Gastrocnemius medialis (tissue), 4 donors: ENCODE results near the gene SLC52A1. TPM values are rescaled to one million over a fixed set of nuclear protein-coding genes. Genes with fewer than 3 reads are reported as not detected.

ENCODE experiments used
- ATAC-seq, 2 donors: fragments of 150-250 bp; one replicate each; pipeline ENCODE4 v1.9.1; 2016
- DNase-seq, 2 donors: peaks; one replicate each; pipeline ENCODE4 v3.0.0-alpha.2; 2019
- H3K27ac ChIP-seq, 4 donors: fragments of 200-600 bp; sonication (generic); 1 replicate in 1 of 4; 2 replicates in 3 of 4; pipeline ENCODE4 v1.5.1; 2016 to 2018; ENCODE audit warnings: mild to moderate bottlenecking in 2 of 4, moderate library complexity in 1 of 4
- H3K27me3 ChIP-seq, 3 donors: fragments of 200-600 bp; sonication (generic) in 2 of 3; 1 replicate in 1 of 3; 2 replicates in 2 of 3; pipeline versions ENCODE4 v1.5.1 to v1.6.0; 2016 to 2019; ENCODE audit warnings: mild to moderate bottlenecking in 1 of 3, moderate library complexity in 1 of 3
- H3K36me3 ChIP-seq, 2 donors: fragments of 200-600 bp; sonication (generic) in 1 of 2; one replicate each; pipeline ENCODE4 v1.5.1; 2017 to 2018
- H3K4me1 ChIP-seq, 2 donors: fragments of 200-600 bp; sonication (generic) in 1 of 2; one replicate each; pipeline ENCODE4 v1.5.1; 2016 to 2017; ENCODE audit warnings: mild to moderate bottlenecking in 2 of 2
- H3K4me3 ChIP-seq, 4 donors: fragments of 200-600 bp; sonication (generic) in 3 of 4; 1 replicate in 1 of 4; 2 replicates in 3 of 4; pipeline ENCODE4 v1.5.1; 2016 to 2019; ENCODE audit warnings: mild to moderate bottlenecking in 2 of 4
- H3K9me3 ChIP-seq, 3 donors: fragments of 200-600 bp; sonication (generic) in 2 of 3; 1 replicate in 1 of 3; 2 replicates in 2 of 3; pipeline ENCODE4 v1.5.1; 2016 to 2019
- CTCF ChIP-seq, 5 experiments: fragments of 450-650 bp in 3 of 5; fragments of 200-600 bp in 2 of 5; sonication (generic) in 2 of 5; IDR thresholded peaks in 4 of 5; conservative IDR thresholded peaks in 1 of 5; 1 replicate in 4 of 5; 2 replicates in 1 of 5; pipeline ENCODE4 v1.5.1; 2016 to 2019; ENCODE audit warnings: antibody characterized with exemption in 5 of 5, mild to moderate bottlenecking in 3 of 5, moderate library complexity in 3 of 5
- POLR2A ChIP-seq, 2 donors: fragments of 450-650 bp; IDR thresholded peaks; one replicate each; pipeline ENCODE4 v1.6.1; 2017; ENCODE audit warnings: antibody characterized with exemption in 2 of 2, mild to moderate bottlenecking in 2 of 2, moderate library complexity in 2 of 2
- in situ Hi-C, 4 donors: fragments of 200-750 bp; cut with MboI; loops; one replicate each; pipeline versions ENCODE4 v1.15.0 to v1.8.0; 2017; ENCODE audit warnings: low sequenced_read_pairs in 4 of 4
- intact Hi-C: fragments of 100-400 bp; cut with DNase I; formaldehyde crosslinking; loops from one replicate; pipeline ENCODE4 v1.15.1; 2023; ENCODE audit warnings: low total_unique reads
- total RNA-seq, 4 donors: library from RNA; depleted of rRNA; stranded (reverse); fragments of >200 nt; gene quantifications; one replicate each; pipeline versions ENCODE4 v1.1.0 to v1.2.3, GENCODE V29; 2016

SLC52A1 gene
- total RNA-seq, 4 donors from 2014 or later: not detected

GRCh38 chr17:4986951-4987766 is 48.1 kb downstream of the SLC52A1 start, which contains the start of gene CAMTA2:
Gene CAMTA2, minus strand, starts transcription at chr17:4987675. Its CDS starts 1,453 bp downstream, at chr17:4986222.
- in situ Hi-C loops: loop anchor here (5.0 to 10.0 kb wide), 3 partner anchors 72 to 78 kb away; no protein-coding TSS in a partner anchor
- intact Hi-C loops: loop anchor here (1.0 to 2.0 kb wide), 3 partner anchors 20 to 78 kb away; partner anchors contain the start of genes RNF167, SLC25A11 and SPAG7
- TF ChIP-seq POLR2A (IDR thresholded peaks at IDR 0.05) (peak; percentile 89 to 91), CTCF (IDR thresholded peaks at IDR 0.05 in 4 of 5, conservative IDR thresholded peaks at IDR 0.05 in 1 of 5) (peak; percentile 80 to 96 (median 94))
- DNase-seq (peak; percentile 84 to 90), ATAC-seq (peak; percentile 92)
- peaks cover 0 to 22% of the 10 kb centered on the region in 2 donors for H3K36me3 ChIP-seq
- H3K27me3 ChIP-seq: no peaks in the 10 kb centered on the region
- H3K4me1 ChIP-seq: peaks cover 17 to 20% of the 10 kb centered on the region in 2 donors
- no peaks in the 10 kb centered on the region for H3K9me3 ChIP-seq
- H3K27ac ChIP-seq: peak within 1 kb of the TSS; percentile 88 to 98 (median 96)
- peak within 1 kb of the TSS; percentile 76 to 100 (median 94) for H3K4me3 ChIP-seq

- no peak for DNase-seq
- peak in 1 of 2 donors; percentile 4 for ATAC-seq
- Histone ChIP-seq H3K27me3 (no peaks in the 10 kb centered on the region), H3K36me3 (peaks cover 0 to 30% of the 10 kb centered on the region in 2 donors), H3K4me1 (peaks cover 17 to 20% of the 10 kb centered on the region in 2 donors), H3K9me3 (no peaks in the 10 kb centered on the region), H3K4me3 (peak overlapping the region; percentile 76 to 100 (median 94)), H3K27ac (peak overlapping the region; percentile 88 to 98 (median 96))
- intact Hi-C loops: loop anchor here (2.0 kb wide), 1 partner anchor 46 kb away; the partner anchor contains the start of genes RNF167 and SLC25A11
- TF ChIP-seq CTCF (IDR thresholded peaks at IDR 0.05 in 4 of 5, conservative IDR thresholded peaks at IDR 0.05 in 1 of 5): no peak
- no peak for TF ChIP-seq POLR2A (IDR thresholded peaks at IDR 0.05)
- in situ Hi-C loops: loop anchor here (5.0 to 10.0 kb wide), 3 partner anchors 72 to 78 kb away; no protein-coding TSS in a partner anchor
Observed at GRCh38 chr17:4986403-4986802, 48.8 kb downstream of the SLC52A1 start.

Other genes with a start within 250 kb of the SLC52A1 start
- gene VMO1, start 249.1 kb downstream of the SLC52A1 start, total RNA-seq: 1 to 10 TPM in 3 of 4 donors, not detected in 1; 1.4 to 7.2 (median 3.8) TPM
- gene GLTPD2, start 246.5 kb downstream of the SLC52A1 start, total RNA-seq: under 1 TPM in 1 of 4 donors, not detected in 3; 0.53 TPM
- 100 to 1,000 TPM; 365 to 662 (median 479) TPM for gene PSMB6, start 239.3 kb downstream of the SLC52A1 start, total RNA-seq
- gene PLD2, start 228.3 kb downstream of the SLC52A1 start, total RNA-seq: 1 to 10 TPM; 2.8 to 5.8 (median 4.2) TPM
- 10 to 100 TPM; 11.7 to 20.2 (median 15.3) TPM for gene MINK1, start 202.1 kb downstream of the SLC52A1 start, total RNA-seq
- under 1 TPM in 2 of 4 donors, not detected in 2; 0.10 to 0.33 TPM for gene C17orf107, start 135.9 kb downstream of the SLC52A1 start, total RNA-seq
- gene CHRNE, start 132.3 kb downstream of the SLC52A1 start, total RNA-seq: 1 to 10 TPM in 1 of 4 donors, under 1 TPM in 2, not detected in 1; 0.33 to 1.9 (median 0.52) TPM
- not detected for gene GP1BA, start 103.1 kb downstream of the SLC52A1 start, total RNA-seq
- 100 to 1,000 TPM in 2 of 4 donors, 10 to 100 TPM in 2; 52.6 to 106 (median 81.7) TPM for gene SLC25A11, start 95.4 kb downstream of the SLC52A1 start, total RNA-seq
- gene RNF167, start 95.2 kb downstream of the SLC52A1 start, total RNA-seq: 10 to 100 TPM; 51.2 to 99.5 (median 75.2) TPM
- 100 to 1,000 TPM; 304 to 750 (median 599) TPM for gene PFN1, start 86.9 kb downstream of the SLC52A1 start, total RNA-seq
- 1,000 to 10,000 TPM; 1,434 to 5,473 (median 3,204) TPM for gene ENO3, start 84.3 kb downstream of the SLC52A1 start, total RNA-seq
- gene SPAG7, start 67.6 kb downstream of the SLC52A1 start, total RNA-seq: 100 to 1,000 TPM in 1 of 4 donors, 10 to 100 TPM in 3; 78.6 to 114 (median 91.0) TPM
- gene CAMTA2, start 47.8 kb downstream of the SLC52A1 start, total RNA-seq: 10 to 100 TPM; 19.1 to 46.4 (median 36.4) TPM
- gene INCA1, start 37.9 kb downstream of the SLC52A1 start, total RNA-seq: 1 to 10 TPM; 1.9 to 5.7 (median 4.3) TPM
- gene KIF1C, start 37.5 kb downstream of the SLC52A1 start, total RNA-seq: 100 to 1,000 TPM; 327 to 543 (median 393) TPM
- gene ZFP3, start 43.0 kb upstream of the SLC52A1 start, total RNA-seq: 10 to 100 TPM in 1 of 4 donors, 1 to 10 TPM in 3; 6.1 to 11.4 (median 7.6) TPM
- gene ZNF232, start 76.5 kb upstream of the SLC52A1 start, total RNA-seq: 10 to 100 TPM in 1 of 4 donors, 1 to 10 TPM in 3; 5.8 to 13.5 (median 7.7) TPM
- gene USP6, start 80.6 kb upstream of the SLC52A1 start, total RNA-seq: under 1 TPM; 0.26 to 0.97 (median 0.63) TPM
- gene ZNF594, start 156.4 kb upstream of the SLC52A1 start, total RNA-seq: 1 to 10 TPM; 1.1 to 6.7 (median 2.9) TPM
- gene SCIMP, start 199.4 kb upstream of the SLC52A1 start, total RNA-seq: 1 to 10 TPM in 1 of 4 donors, under 1 TPM in 3; 0.27 to 1.8 (median 0.37) TPM
- 10 to 100 TPM; 55.4 to 94.8 (median 87.2) TPM for gene RABEP1, start 246.9 kb upstream of the SLC52A1 start, total RNA-seq